ENCODE measurements around the gene TUSC2. TPM values are rescaled to one million over a fixed set of nuclear protein-coding genes. Genes with fewer than 3 reads are reported as not detected.

The TUSC2 gene
- total and polyA plus RNA-seq, 2 of the 13 experiments (the other 11 are each of a cell fraction or from before 2014, with no cell fraction given) = 36.7 to 39.1 TPM

DNA sequence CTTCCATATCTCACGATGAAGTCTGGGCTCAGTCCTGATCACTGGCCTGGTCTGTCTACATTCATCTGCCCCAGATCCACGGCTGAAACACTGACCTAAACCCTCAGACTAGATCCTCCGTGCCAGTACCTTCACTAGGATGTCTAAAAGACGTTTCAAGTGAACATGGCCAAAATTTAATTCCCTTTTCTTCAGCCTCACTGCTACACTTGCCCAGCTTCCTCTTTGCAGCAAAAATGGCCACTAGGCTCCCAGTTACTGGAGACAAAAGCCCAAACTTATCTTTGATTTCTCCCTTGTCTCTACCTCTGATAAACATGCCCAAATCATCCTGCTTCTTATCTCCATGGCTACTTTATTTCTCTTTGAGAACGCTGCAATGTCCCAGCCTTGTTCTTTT is 10.9 kb upstream of the TUSC2 start (continued):
- TF ChIP-seq, protein P1, sequence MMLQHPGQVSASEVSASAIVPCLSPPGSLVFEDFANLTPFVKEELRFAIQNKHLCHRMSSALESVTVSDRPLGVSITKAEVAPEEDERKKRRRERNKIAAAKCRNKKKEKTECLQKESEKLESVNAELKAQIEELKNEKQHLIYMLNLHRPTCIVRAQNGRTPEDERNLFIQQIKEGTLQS (CRISPR knock-in tag; IDR thresholded peaks at IDR 0.05) = no peak
- TF ChIP-seq, protein P2, sequence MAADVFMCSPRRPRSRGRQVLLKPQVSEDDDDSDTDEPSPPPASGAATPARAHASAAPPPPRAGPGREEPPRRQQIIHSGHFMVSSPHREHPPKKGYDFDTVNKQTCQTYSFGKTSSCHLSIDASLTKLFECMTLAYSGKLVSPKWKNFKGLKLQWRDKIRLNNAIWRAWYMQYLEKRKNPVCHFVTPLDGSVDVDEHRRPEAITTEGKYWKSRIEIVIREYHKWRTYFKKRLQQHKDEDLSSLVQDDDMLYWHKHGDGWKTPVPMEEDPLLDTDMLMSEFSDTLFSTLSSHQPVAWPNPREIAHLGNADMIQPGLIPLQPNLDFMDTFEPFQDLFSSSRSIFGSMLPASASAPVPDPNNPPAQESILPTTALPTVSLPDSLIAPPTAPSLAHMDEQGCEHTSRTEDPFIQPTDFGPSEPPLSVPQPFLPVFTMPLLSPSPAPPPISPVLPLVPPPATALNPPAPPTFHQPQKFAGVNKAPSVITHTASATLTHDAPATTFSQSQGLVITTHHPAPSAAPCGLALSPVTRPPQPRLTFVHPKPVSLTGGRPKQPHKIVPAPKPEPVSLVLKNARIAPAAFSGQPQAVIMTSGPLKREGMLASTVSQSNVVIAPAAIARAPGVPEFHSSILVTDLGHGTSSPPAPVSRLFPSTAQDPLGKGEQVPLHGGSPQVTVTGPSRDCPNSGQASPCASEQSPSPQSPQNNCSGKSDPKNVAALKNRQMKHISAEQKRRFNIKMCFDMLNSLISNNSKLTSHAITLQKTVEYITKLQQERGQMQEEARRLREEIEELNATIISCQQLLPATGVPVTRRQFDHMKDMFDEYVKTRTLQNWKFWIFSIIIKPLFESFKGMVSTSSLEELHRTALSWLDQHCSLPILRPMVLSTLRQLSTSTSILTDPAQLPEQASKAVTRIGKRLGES (CRISPR knock-in tag; IDR thresholded peaks at IDR 0.05; ENCODE audit: borderline replicate concordance) = no peak

DNA sequence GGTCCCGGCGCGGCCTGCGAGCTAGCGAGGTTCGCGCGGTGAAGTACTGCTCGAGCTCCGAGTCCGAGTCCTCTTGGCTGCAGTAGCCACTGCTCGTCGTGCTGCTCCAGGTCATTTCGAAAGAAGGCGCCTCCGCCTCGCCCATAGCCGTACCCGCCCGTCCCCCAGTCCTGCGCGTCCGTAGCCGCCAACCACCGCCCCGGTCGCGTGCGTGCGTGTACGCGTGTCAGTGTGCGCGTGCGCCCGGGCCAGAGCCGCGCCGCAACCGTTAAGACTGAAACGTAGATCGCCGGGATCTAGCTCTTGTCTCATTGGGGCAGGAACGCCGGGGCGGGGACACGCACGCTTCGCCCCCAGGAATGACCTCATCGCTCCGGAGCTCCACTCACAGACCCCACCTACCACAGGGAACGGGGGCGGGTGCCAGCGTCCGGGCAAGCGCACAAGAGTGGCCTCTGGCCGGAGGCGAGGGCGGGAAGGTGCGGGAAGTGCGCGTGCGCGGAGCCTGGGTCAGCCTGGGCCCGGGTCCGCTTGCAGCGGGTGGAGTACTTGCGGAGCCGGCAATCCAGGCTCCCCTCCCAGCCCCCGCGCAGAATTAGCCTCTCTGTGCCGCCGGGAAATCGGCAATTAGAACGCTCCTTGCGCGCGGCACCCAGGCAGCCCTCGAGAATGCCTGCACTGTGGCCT is 9.3 kb upstream of the TUSC2 start:
- DNase-seq (ENCODE audit: low spot score) (peak; percentile 98), FAIRE-seq (peak; percentile 94), ATAC-seq (peak; percentile 89)
- CTCF ChIA-PET (ENCODE audit: low intra/inter-chr PET ratio, low total read pairs) = no interaction called here
- H3K79me2 ChIP-seq (ENCODE audit: insufficient read depth, low read length) = peaks cover 41% of the 10 kb centered on the region
- H3K27me3 ChIP-seq (ENCODE audit: control insufficient read depth in 1 of 2, insufficient read depth in 2 of 2, low read length in 2 of 2) = peaks cover 1 to 2% of the 10 kb centered on the region in 2 experiments; a peak in 1 of 5 replicates
- peak overlapping the region; percentile 97 for H3K4me2 ChIP-seq (ENCODE audit: low read depth, low read length)
- H3K9ac ChIP-seq (ENCODE audit: insufficient read depth, low read depth, low read length) = peak overlapping the region; percentile 95
- WGBS (ENCODE audit: low lambda C conversion rate) = 0% methylated on average over 4 of the region's 79 CpGs
- intact Hi-C loops (cut with micrococcal nuclease; ENCODE audit: unreplicated experiment) = no loop called here
- no peak overlapping the region for H2AFZ ChIP-seq (ENCODE audit: low read length)
- no peaks in the 10 kb centered on the region for H3K9me3 ChIP-seq (ENCODE audit: low read length)
- H3K36me3 ChIP-seq (replicated peaks in 1 of 2; ENCODE audit: control insufficient read depth in 1 of 2, insufficient read depth in 2 of 2, low read length in 2 of 2) = peaks cover 3 to 12% of the 10 kb centered on the region in 2 experiments; a peak in 2 of 5 replicates
- H4K20me1 ChIP-seq (ENCODE audit: insufficient read depth, low read length) = peaks cover 12% of the 10 kb centered on the region
- POLR2A ChIA-PET = interaction anchor here (0.7 to 4.7 kb wide), 35 partner anchors 9 to 1162 kb away, joined by 3 to 66 read pairs (median 6); partner anchors contain the start of genes C3orf18, CYB561D2, DCAF1 and GNAI2
- H3K4me1 ChIP-seq (ENCODE audit: insufficient read depth, low read length) = peaks cover 58% of the 10 kb centered on the region
- in situ Hi-C loops (cut with HindIII; ENCODE audit: extremely low pct_ligation_motif_present, low pct_unique_long_range_greater_than_20kb) = no loop called here
- no TSS peak for BruUV-seq (replicated peaks)
- H3K27ac ChIP-seq (ENCODE audit: extremely low read length, insufficient read depth, low read length) = peak overlapping the region; percentile 85
- H3K4me3 ChIP-seq (replicated peaks in 1 of 3; ENCODE audit: insufficient read depth in 1 of 3, low read depth in 2 of 3, low read length in 3 of 3) = peak overlapping the region; percentile 86 to 89 (median 88); a peak in 5 of 6 replicates
- TF ChIP-seq ZNF709 (CRISPR knock-in tag; IDR thresholded peaks at IDR 0.05) = peak; percentile 93
- TF ChIP-seq ZNF567 (CRISPR knock-in tag; IDR thresholded peaks at IDR 0.05; ENCODE audit: borderline replicate concordance) = no peak
- peak; percentile 83; the same call in 1 of the 2 replicates for TF ChIP-seq KLF12 (CRISPR knock-in tag; IDR thresholded peaks at IDR 0.05; ENCODE audit: borderline replicate concordance)
- TF ChIP-seq, protein P3, sequence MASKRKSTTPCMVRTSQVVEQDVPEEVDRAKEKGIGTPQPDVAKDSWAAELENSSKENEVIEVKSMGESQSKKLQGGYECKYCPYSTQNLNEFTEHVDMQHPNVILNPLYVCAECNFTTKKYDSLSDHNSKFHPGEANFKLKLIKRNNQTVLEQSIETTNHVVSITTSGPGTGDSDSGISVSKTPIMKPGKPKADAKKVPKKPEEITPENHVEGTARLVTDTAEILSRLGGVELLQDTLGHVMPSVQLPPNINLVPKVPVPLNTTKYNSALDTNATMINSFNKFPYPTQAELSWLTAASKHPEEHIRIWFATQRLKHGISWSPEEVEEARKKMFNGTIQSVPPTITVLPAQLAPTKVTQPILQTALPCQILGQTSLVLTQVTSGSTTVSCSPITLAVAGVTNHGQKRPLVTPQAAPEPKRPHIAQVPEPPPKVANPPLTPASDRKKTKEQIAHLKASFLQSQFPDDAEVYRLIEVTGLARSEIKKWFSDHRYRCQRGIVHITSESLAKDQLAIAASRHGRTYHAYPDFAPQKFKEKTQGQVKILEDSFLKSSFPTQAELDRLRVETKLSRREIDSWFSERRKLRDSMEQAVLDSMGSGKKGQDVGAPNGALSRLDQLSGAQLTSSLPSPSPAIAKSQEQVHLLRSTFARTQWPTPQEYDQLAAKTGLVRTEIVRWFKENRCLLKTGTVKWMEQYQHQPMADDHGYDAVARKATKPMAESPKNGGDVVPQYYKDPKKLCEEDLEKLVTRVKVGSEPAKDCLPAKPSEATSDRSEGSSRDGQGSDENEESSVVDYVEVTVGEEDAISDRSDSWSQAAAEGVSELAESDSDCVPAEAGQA (IDR thresholded peaks at IDR 0.05; ENCODE audit: low read depth) = no peak; the same call in 1 of the 2 replicates
- TF ChIP-seq, protein P3 (CRISPR knock-in tag; IDR thresholded peaks at IDR 0.05; ENCODE audit: borderline replicate concordance) = peak; percentile 37; the same call in 1 of the 2 replicates
- TF ChIP-seq ZNF761 (CRISPR knock-in tag; conservative IDR thresholded peaks at IDR 0.05) = peak; percentile 92
- TF ChIP-seq ZBTB1 (CRISPR knock-in tag; IDR thresholded peaks at IDR 0.05; ENCODE audit: borderline replicate concordance) = no peak
- peak; percentile 87 for TF ChIP-seq ZFY (CRISPR knock-in tag; IDR thresholded peaks at IDR 0.05)
- no peak for TF ChIP-seq ATF1 (CRISPR knock-in tag; IDR thresholded peaks at IDR 0.05)

Measured in HepG2 (cell line).